Islet precursor cell (in vitro differentiated cells): Measurements from ENCODE around the gene DRAM1.
"Not testable (repeated sequence)": the region's sequence is repeated elsewhere in the genome, so short reads cannot be mapped to it uniquely, and the experiment has no call there.

Source experiments
- DNase-seq: peaks from one replicate; pipeline ENCODE4 v3.0.0-alpha.2; 2018

The DRAM1 gene, protein sequence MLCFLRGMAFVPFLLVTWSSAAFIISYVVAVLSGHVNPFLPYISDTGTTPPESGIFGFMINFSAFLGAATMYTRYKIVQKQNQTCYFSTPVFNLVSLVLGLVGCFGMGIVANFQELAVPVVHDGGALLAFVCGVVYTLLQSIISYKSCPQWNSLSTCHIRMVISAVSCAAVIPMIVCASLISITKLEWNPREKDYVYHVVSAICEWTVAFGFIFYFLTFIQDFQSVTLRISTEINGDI

GRCh38 chr12:101876861-101877805 lies at the start of gene DRAM1:
TSS of gene DRAM1 (plus strand) at chr12:101877580. CDS start at chr12:101877790, 210 bp downstream.
- DNase-seq: peak; percentile 97

GRCh38 chr12:101828463-101829196 lies 48.8 kb upstream of the DRAM1 start:
- no peak for DNase-seq

- DNase-seq: no peak
These were observed 47.6 kb upstream of the DRAM1 start for GRCh38 chr12:101829639-101830366.

GRCh38 chr12:101830367-101831325 lies 46.7 kb upstream of the DRAM1 start, which contains the start of gene GNPTAB:
TSS of gene GNPTAB (minus strand) at chr12:101830959. CDS start at chr12:101830675, 284 bp downstream.
- peak; percentile 97 for DNase-seq

DNA sequence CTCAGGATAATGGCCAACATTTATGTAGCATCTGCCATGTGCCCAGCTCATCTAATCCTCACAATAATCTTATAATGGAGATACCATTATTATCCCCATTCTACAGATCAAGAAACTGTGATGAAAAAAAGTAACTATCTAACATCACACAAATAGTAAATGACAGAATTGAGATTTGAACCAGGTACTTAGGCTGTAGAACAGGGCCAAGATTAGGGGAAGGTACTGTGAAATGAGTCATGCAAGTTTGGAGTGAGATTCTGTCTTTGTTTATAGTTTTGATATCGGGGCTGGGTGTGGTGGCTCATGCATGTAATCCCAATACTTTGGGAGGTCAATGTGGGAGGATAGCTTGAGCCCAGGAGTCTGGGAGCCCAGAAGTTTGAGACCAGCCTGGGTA lies 45.4 kb upstream of the DRAM1 start:
- no peak for DNase-seq

GRCh38 chr12:101838628-101839323 lies 38.6 kb upstream of the DRAM1 start:
- DNase-seq: no peak

- peak; percentile 82 for DNase-seq
These were observed 37.8 kb upstream of the DRAM1 start for GRCh38 chr12:101839324-101840283.

DNA sequence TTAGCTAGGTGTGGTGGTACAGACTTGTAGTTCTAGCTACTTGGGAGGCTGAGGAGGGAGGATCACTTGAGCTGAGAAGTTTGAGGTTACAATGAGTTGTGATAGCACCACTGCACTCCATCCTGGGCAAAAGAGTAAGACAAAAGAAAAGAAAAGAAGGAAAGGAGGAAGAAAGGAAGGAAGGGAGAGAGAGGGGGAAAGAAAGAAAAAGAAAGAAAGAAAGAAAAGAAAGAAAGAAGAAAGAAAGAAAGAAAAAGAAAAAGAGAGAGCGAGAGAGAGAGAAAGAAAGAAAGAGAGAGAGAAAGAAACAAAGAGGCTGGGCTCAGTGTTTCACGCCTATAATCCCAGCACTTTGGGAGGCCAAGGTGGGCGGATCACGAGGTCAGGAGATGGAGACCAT lies 36.3 kb upstream of the DRAM1 start:
- no peak for DNase-seq

DNA sequence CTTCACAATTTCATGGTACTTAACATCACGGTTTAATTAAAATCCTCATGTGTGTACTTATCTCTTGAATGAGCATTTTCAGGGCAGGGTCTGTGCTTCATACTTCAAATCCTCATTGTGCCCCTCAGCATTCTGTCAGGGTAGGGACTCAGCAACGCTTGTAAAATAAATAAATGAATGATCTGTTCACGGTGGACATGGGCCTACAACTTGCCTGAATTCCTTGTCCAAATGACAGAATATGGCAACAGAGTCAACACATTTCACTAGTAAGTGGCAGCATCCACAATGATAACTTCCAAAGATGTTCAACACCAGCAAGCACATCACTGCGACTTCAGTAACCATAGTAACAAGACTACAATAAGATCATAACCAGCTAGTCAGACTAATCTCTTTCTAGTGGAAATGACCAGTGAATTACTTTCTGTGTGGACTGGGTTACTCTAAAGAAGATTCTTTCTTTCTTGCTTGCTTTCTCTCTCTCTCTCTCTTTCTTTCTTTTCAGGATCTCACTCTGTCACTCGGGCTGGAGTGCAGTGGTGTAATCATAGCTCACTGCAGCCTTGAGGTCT lies 32.2 kb upstream of the DRAM1 start:
- DNase-seq: no peak

GRCh38 chr12:101847325-101847724 lies 30.1 kb upstream of the DRAM1 start:
- DNase-seq: no peak

- DNase-seq: no peak
These were observed 27.2 kb upstream of the DRAM1 start for GRCh38 chr12:101850199-101850598.

GRCh38 chr12:101852998-101853397 lies 24.4 kb upstream of the DRAM1 start:
- no peak for DNase-seq

DNA sequence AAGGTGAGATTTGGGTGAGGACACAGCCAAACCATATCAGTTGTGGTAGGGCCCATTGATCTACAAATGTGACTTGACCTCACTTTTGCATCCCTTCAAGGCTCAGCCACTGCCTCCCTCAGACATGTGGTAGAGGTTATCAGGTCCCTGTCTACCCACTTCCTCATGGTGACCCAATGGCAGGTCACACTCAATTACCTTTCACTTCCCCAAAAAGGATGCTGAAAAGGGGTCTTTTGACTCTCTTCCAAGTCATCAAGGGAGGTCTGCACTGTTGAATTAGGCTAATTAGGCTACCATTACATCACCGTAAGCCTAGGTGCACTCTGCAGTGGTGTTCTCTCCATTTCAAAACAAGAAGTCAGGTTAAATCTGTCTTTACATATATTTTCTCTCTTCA lies 22.6 kb upstream of the DRAM1 start:
- no peak for DNase-seq

DNA sequence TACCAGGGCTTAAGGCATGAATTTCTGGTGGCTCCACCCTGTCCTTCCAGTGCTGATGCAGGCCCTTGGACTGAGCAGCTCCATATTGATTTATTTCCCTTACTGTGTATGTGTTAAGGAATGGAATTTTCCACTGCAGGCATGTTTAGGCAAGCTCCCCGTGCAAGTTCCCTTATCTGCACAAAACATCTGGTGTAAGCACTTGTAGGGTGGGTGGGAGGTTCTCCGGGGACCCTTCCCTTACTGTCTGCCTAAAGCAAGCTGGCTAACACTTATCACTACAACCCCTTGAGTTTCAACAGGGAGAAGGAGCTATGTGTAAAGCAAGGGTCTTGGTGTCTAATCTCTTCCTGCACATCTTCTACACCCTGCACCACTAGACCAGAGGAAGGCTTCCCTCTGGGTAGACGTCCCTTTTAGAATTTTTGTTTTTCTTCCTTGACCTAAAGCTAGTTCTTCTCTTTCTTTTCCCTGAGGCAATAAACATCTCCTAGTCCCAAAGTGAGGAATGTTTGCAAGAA lies 22.0 kb upstream of the DRAM1 start:
- peak; percentile 80 for DNase-seq

- DNase-seq: no peak
These were observed 21.4 kb upstream of the DRAM1 start for GRCh38 chr12:101855976-101856375.

DNA sequence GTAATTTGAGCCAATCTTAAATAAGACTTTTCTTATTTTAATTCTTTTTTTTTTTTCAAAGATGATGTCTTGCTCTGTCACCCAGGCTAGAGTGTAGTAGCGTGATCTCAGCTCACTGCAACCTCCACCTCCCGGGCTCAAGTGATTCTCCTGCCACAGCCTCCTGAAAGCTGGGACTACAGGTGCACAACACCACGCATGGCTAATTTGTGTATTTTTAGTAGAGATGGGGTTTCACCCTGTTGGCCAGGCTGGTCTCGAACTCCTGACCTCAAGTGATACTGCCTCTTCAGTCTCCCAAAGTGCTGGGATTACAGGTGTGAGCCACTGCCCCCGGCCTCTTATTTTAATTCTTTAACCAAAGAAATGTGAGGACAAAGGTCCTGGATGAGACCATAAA lies 20.8 kb upstream of the DRAM1 start:
- DNase-seq: not testable (repeated sequence)

DNA sequence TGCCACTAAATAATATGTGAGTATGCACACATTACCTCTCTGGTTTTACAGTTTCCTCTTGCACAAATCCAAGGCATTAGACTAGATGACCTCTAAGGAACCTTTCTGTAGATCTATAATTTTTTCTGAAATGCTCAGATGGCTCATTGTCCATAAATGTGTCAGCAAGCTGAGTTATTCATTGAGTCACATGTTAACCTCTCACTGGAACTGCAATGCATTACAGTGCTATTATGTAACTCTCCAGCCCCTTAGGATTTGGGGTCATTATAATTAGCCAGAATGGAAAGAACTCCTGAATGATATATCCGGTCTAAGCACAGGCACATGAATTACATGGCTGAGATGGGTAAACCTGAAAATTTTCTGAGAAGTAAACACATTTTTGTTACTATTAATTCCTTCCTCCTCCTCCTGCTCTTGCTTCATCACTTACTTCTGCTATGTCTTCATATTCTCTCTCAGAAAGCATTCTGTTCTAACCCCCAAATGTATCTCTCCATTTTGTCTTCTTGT lies 20.3 kb upstream of the DRAM1 start:
- no peak for DNase-seq

- DNase-seq: no peak
These were observed 19.0 kb upstream of the DRAM1 start for GRCh38 chr12:101858361-101858760.
